Smooth muscle cell (in vitro differentiated cells): Measurements from ENCODE around the gene FCGR3B. TPM values are rescaled to one million over a fixed set of nuclear protein-coding genes. Genes with fewer than 3 reads are reported as not detected.
"Not testable (repeated sequence)": the region's sequence is repeated elsewhere in the genome, so short reads cannot be mapped to it uniquely, and the experiment has no call there.

Experiments
- DNase-seq: peaks from one replicate; lab custom pipeline; 2025; ENCODE audit not compliant: unreplicated experiment; lab: John Stamatoyannopoulos, UW
- H2AFZ ChIP-seq: fragments of 200-600 bp; sonication (generic); 2 replicates; pipeline ENCODE4 v1.6.0; 2016; ENCODE audit warnings: antibody characterized with exemption, low read depth, mild to moderate bottlenecking
- H3F3A ChIP-seq: fragments of 200-600 bp; sonication (generic); 2 replicates; pipeline ENCODE4 v1.6.0; 2017; ENCODE audit warnings: antibody characterized with exemption, low read depth
- H3K27ac ChIP-seq: fragments of 200-600 bp; sonication (generic); 2 replicates; pipeline ENCODE4 v1.5.1; 2016; ENCODE audit warnings: low read depth, mild to moderate bottlenecking
- H3K27me3 ChIP-seq: fragments of 200-600 bp; sonication (generic); 2 replicates; pipeline ENCODE4 v1.6.1; 2016; ENCODE audit warnings: low read depth, mild to moderate bottlenecking
- H3K36me3 ChIP-seq: fragments of 200-600 bp; sonication (generic); 2 replicates; pipeline ENCODE4 v1.5.1; 2016; ENCODE audit warnings: low read depth
- H3K4me1 ChIP-seq: fragments of 200-600 bp; sonication (generic); 2 replicates; pipeline ENCODE4 v1.5.1; 2016; ENCODE audit warnings: low read depth
- H3K4me2 ChIP-seq: fragments of 200-600 bp; sonication (generic); 2 replicates; pipeline ENCODE4 v1.6.0; 2016; ENCODE audit warnings: mild to moderate bottlenecking
- H3K4me3 ChIP-seq: fragments of 200-600 bp; sonication (generic); 2 replicates; pipeline ENCODE4 v1.5.1; 2016; ENCODE audit warnings: mild to moderate bottlenecking
- H3K79me2 ChIP-seq: fragments of 200-600 bp; sonication (generic); 2 replicates; pipeline ENCODE4 v1.6.0; 2016; ENCODE audit warnings: low read depth, mild to moderate bottlenecking
- H3K9ac ChIP-seq: fragments of 200-600 bp; sonication (generic); 2 replicates; pipeline ENCODE4 v1.6.0; 2016; ENCODE audit warnings: low read depth
- H3K9me3 ChIP-seq: fragments of 200-600 bp; sonication (generic); replicated peaks from 2 replicates; pipeline ENCODE4 v1.5.1; 2016; ENCODE audit warnings: low read depth
- H4K20me1 ChIP-seq: fragments of 200-600 bp; sonication (generic); 2 replicates; pipeline ENCODE4 v1.6.0; 2016; ENCODE audit warnings: low read depth
- WGBS: methylation state at CpG from one replicate; pipeline ENCODE4 v1.1.7; 2016; ENCODE audit warnings: low lambda C conversion rate; 5-methylcytosine and 5-hydroxymethylcytosine counted together
- polyA plus RNA-seq: library from polyadenylated mRNA; unstranded; fragments of >200 nt; fragmentation: Nextera tagmentation; extraction: Ambion mirVana; gene quantifications from 2 replicates; pipeline ENCODE4 v1.2.1, GENCODE V29; 2016
- total RNA-seq: library from RNA; depleted of rRNA; stranded (reverse); fragments of >200 nt; gene quantifications from 2 replicates; pipeline ENCODE4 v1.2.3, GENCODE V29; 2014

The FCGR3B gene
- total and polyA plus RNA-seq, 2 experiments from 2014 or later: 1.8 TPM; not detected in 1

DNA sequence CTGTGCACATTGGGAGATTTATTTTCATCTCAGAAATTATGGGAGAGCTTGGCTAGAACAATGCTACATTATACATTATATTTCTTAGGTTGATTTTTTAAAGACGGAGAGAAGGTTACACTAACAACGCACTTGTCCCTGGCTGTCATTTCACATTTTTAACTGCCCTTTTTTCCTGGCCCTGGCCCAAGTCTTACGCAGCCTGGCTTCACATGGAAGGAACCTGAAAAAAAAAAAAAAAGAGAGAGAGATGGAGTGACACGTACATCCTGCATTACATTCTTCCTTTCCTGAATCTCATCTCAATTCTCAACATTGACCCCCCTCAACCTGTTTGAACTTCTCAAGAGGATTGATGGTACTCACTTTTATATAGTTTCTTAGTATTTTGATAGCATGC lies 20.8 kb downstream of the FCGR3B start:
- H2AFZ ChIP-seq, H3K79me2 ChIP-seq, H3K9ac ChIP-seq, H4K20me1 ChIP-seq, H3K27ac ChIP-seq, H3F3A ChIP-seq, H3K4me1 ChIP-seq, H3K4me3 ChIP-seq, H3K4me2 ChIP-seq, H3K36me3 ChIP-seq, H3K27me3 ChIP-seq, H3K9me3 ChIP-seq, DNase-seq: not testable (repeated sequence)
- 91% methylated on average over 4 of the region's 4 CpGs for WGBS

- not testable (repeated sequence) for H3K4me2 ChIP-seq, H3F3A ChIP-seq, H3K9me3 ChIP-seq, H3K36me3 ChIP-seq, H3K27me3 ChIP-seq, H3K79me2 ChIP-seq, H3K4me3 ChIP-seq, H2AFZ ChIP-seq, H3K9ac ChIP-seq, H3K27ac ChIP-seq, H4K20me1 ChIP-seq, DNase-seq, H3K4me1 ChIP-seq
- WGBS: 97% methylated on average over 57 of the region's 58 CpGs
These were observed 24.2 kb downstream of the FCGR3B start for GRCh38 chr1:161606541-161607336.

- H3K27ac ChIP-seq, H3K9ac ChIP-seq, H3K9me3 ChIP-seq, H3K4me1 ChIP-seq, H2AFZ ChIP-seq, H4K20me1 ChIP-seq, H3K79me2 ChIP-seq, H3F3A ChIP-seq, H3K36me3 ChIP-seq, H3K27me3 ChIP-seq, H3K4me3 ChIP-seq: not testable (repeated sequence)
- WGBS: 38% methylated on average over 49 of the region's 78 CpGs
- peak overlapping the region; percentile 59 for H3K4me2 ChIP-seq
- peak; percentile 8 for DNase-seq
These were observed 25.0 kb downstream of the FCGR3B start for GRCh38 chr1:161605762-161606540.

DNA sequence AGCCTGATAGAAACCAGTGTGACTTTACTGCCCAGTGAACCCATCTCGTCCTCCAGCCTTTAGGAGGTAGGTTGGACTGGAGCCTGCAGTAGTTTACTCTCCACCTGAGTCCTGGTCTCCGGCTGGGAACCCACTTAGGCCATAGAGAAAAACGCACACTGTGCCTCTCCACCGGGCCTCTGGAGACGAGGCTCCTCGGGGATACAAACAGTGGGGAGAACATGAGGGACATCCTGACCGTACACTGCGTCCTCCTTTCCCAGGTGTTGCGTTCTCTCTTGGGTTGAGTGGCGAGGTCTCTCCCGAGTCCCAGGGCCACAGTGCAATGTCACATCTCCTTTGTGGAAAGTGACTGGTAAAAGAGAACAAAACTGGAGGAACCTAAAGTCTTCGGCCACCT lies 26.0 kb downstream of the FCGR3B start:
- not testable (repeated sequence) for H3K4me2 ChIP-seq, H2AFZ ChIP-seq
- WGBS: 97% methylated on average over 12 of the region's 12 CpGs

GRCh38 chr1:161597077-161597476 lies 33.9 kb downstream of the FCGR3B start:
- H3F3A ChIP-seq, H3K9ac ChIP-seq, H3K4me2 ChIP-seq, H3K27me3 ChIP-seq, H4K20me1 ChIP-seq, H3K36me3 ChIP-seq, H3K4me3 ChIP-seq, H3K79me2 ChIP-seq, H3K4me1 ChIP-seq, H2AFZ ChIP-seq, H3K9me3 ChIP-seq, H3K27ac ChIP-seq, DNase-seq: not testable (repeated sequence)
- WGBS: 84% methylated on average over 3 of the region's 3 CpGs

More for the DNA sequence above, 26.0 kb downstream of the FCGR3B start:
- not testable (repeated sequence) for H3K36me3 ChIP-seq, H3K27me3 ChIP-seq, H3K79me2 ChIP-seq, DNase-seq, H3K4me1 ChIP-seq, H3K9me3 ChIP-seq, H3K4me3 ChIP-seq, H3K9ac ChIP-seq, H3F3A ChIP-seq, H3K27ac ChIP-seq, H4K20me1 ChIP-seq

DNA sequence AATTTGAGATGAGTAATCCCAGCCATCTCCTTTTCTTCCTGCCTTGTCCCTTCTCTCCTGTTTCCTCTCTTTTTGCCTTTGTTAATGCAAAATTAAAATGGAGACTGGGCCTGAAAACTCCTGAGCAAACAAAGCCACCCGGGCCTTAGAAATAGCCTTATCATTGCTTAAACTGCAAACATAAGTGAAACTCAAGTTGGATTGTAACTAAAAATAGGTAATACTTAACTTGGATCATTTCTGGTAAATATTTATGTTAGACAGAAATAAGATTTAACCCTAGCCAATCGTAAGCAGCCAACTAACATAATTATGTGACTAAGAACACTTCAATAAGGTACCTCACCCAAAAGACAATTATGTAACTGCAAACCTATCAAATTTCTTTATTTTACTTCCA lies 35.4 kb downstream of the FCGR3B start:
- H2AFZ ChIP-seq: peak overlapping the region; percentile 28
- not testable (repeated sequence) for H3K79me2 ChIP-seq, H3F3A ChIP-seq, H3K9ac ChIP-seq, H3K4me1 ChIP-seq, DNase-seq, H3K36me3 ChIP-seq, H3K9me3 ChIP-seq, H4K20me1 ChIP-seq, H3K4me3 ChIP-seq, H3K27ac ChIP-seq, H3K4me2 ChIP-seq, H3K27me3 ChIP-seq
- 45% methylated on average over 2 of the region's 2 CpGs for WGBS

DNA sequence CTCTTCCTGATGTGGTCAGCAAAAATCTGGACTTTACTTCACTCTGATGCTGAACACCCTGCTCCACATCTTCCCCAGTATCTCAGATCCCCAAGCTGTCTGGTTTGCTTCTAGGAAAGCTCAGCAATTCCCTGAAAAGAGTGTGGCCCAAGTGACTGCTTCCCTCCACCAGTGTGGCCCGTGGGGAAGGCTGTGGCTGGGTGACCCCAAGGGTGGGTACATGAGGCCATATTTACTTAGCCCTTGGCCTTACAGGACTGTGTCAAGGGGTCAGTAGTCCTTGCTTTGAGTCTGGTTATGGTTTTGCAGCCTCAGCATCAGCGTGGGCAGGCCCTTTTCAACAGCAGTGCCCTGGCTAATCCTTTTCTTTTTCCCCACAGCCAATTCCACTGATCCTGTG lies 35.8 kb downstream of the FCGR3B start:
- not testable (repeated sequence) for H3K9ac ChIP-seq, DNase-seq, H3K27me3 ChIP-seq, H3K4me1 ChIP-seq, H3K36me3 ChIP-seq, H3K79me2 ChIP-seq, H4K20me1 ChIP-seq, H3K4me3 ChIP-seq, H3K9me3 ChIP-seq, H3K4me2 ChIP-seq, H3F3A ChIP-seq
- H3K27ac ChIP-seq: peak overlapping the region; percentile 38
- WGBS: 37% methylated on average over 2 of the region's 2 CpGs
- peak overlapping the region; percentile 28 for H2AFZ ChIP-seq

DNA sequence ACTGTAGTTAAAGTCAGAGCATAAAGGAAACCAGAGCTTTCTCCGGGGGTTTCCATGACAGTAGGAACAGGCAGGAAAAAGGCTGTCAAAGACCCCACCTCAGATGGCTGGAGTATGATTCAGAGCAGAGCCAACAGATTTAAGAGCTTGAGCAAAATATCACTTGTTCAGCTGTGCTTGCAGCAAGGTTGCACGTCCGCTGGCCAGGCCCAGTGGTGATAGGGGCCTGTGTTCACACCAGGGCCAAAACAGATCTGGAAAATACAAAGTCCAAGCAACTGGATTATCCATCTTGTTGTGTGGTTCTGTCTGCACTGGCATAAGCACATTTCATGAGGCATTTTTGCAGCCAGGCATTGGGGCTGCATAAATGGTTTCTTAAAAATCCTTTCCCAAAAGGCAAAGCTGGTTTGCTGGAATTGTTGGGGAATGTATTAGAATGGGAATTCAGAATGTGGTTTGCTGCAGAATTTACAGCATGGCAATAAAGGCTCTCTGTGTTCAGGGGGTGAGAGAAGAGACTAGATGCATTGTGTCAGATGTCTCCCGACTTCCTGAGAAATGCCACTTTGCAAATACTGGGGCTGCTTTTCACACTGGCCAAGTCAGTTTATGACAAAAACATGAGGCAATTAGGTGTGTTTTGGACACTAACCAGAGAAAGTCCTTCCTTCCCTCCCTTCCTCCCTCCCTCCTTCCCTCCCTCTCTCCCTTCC lies 36.5 kb downstream of the FCGR3B start:
- not testable (repeated sequence) for H3F3A ChIP-seq, H3K27ac ChIP-seq, H3K36me3 ChIP-seq, H4K20me1 ChIP-seq, H3K27me3 ChIP-seq, H3K79me2 ChIP-seq, H3K4me1 ChIP-seq, H3K4me3 ChIP-seq, H3K9ac ChIP-seq, H2AFZ ChIP-seq, DNase-seq, H3K9me3 ChIP-seq
- WGBS: 31% methylated on average over 4 of the region's 4 CpGs
- H3K4me2 ChIP-seq: peak overlapping the region; percentile 11
